IMR-90 (cell line): ENCODE measurements around the gene ZFYVE28.

ENCODE experiments used
- BHLHE40 ChIP-seq: fragments of 150-350 bp; IDR thresholded peaks from 2 replicates; pipeline ENCODE4 v1.6.1; 2016; ENCODE audit warnings: mild to moderate bottlenecking, low read depth, low read length
- CEBPB ChIP-seq: IDR thresholded peaks from 2 replicates; pipeline ENCODE4 v1.6.1; 2012; ENCODE audit warnings: low read depth, low read length, improper control_type of control experiment
- CHD1 ChIP-seq: IDR thresholded peaks from 2 replicates; pipeline ENCODE4 v1.6.1; 2012; ENCODE audit warnings: low read depth, low read length, improper control_type of control experiment
- CTCF ChIP-seq: conservative IDR thresholded peaks from 2 replicates; pipeline ENCODE4 v1.5.1; 2012; ENCODE audit warnings: mild to moderate bottlenecking, low read depth, low read length, improper control_type of control experiment
- FOS ChIP-seq: fragments of 150-350 bp; IDR thresholded peaks from 2 replicates; pipeline ENCODE4 v1.6.1; 2016; ENCODE audit warnings: low read depth, low read length
- MAFK ChIP-seq: IDR thresholded peaks from 2 replicates; pipeline ENCODE4 v1.6.1; 2012; ENCODE audit warnings: low read depth, low read length, improper control_type of control experiment
- MXI1 ChIP-seq: IDR thresholded peaks from 2 replicates; pipeline ENCODE4 v1.6.1; 2012; ENCODE audit warnings: low read depth, mild to moderate bottlenecking, low read length, moderate library complexity, borderline replicate concordance
- NFE2L2 ChIP-seq: fragments of 150-350 bp; IDR thresholded peaks from 2 replicates; pipeline ENCODE4 v1.6.1; 2016; ENCODE audit warnings: low read depth, mild to moderate bottlenecking, low read length
- POLR2A ChIP-seq: IDR thresholded peaks from 2 replicates; pipeline ENCODE4 v1.6.1; 2012; ENCODE audit warnings: mild to moderate bottlenecking, low read depth, low read length
- RAD21 ChIP-seq: IDR thresholded peaks from 2 replicates; pipeline ENCODE4 v1.6.1; 2012; ENCODE audit warnings: low read length, improper control_type of control experiment
- RFX5 ChIP-seq: IDR thresholded peaks from 2 replicates; pipeline ENCODE4 v1.8.0; 2012; ENCODE audit warnings: low read depth, mild to moderate bottlenecking, low read length, moderate library complexity
- SMC3 ChIP-seq: fragments of 150-350 bp; IDR thresholded peaks from 2 replicates; pipeline ENCODE4 v1.6.1; 2016; ENCODE audit warnings: low read depth, mild to moderate bottlenecking, antibody characterized with exemption, low read length, moderate library complexity
- USF2 ChIP-seq: fragments of 150-350 bp; IDR thresholded peaks from 2 replicates; pipeline ENCODE4 v1.6.1; 2017; ENCODE audit warnings: mild to moderate bottlenecking, antibody characterized with exemption, low read length, low read depth

GRCh38 chr4:2426711-2427275, 8.3 kb upstream of the ZFYVE28 start:
- TF ChIP-seq USF2, result no peak
- TF ChIP-seq CTCF, result no peak
- no peak for TF ChIP-seq CHD1
- no peak for TF ChIP-seq BHLHE40
- TF ChIP-seq FOS, result no peak
- no peak for TF ChIP-seq POLR2A
- no peak for TF ChIP-seq MAFK
- no peak for TF ChIP-seq RFX5
- TF ChIP-seq MXI1, result no peak
- no peak for TF ChIP-seq RAD21
- no peak for TF ChIP-seq SMC3
- no peak for TF ChIP-seq NFE2L2
- TF ChIP-seq CEBPB, result no peak
